HEK293 (cell line): ENCODE data around the gene NHEJ1.

ENCODE experiments used
- CTCF ChIA-PET: fragments of 350-600 bp; formaldehyde crosslinking; extraction: SDS; loops from one replicate; lab custom pipeline; 2021; ENCODE audit warnings: antibody characterized with exemption; lab: Yijun Ruan, JAX
- POLR2A ChIA-PET: fragments of 300-600 bp; formaldehyde crosslinking; extraction: SDS; loops from one replicate; lab custom pipeline; 2020; ENCODE audit warnings: antibody characterized with exemption, inconsistent platforms; lab: Yijun Ruan, JAX
- H3K27ac ChIP-seq: fragments of 200-500 bp; sonication (Bioruptor generic); 2 replicates; pipeline ENCODE4 v1.5.1; 2014; ENCODE audit warnings: low read depth, low read length, control low read depth, inconsistent platforms; ENCODE audit errors: extremely low read depth
- H3K36me3 ChIP-seq, 2 experiments: fragments of 200-500 bp in 1 of 2; sonication (Bioruptor generic) in 1 of 2; 1 replicate in 1 of 2; 2 replicates in 1 of 2; pipeline ENCODE4 v1.5.1; 2014 to 2017; ENCODE audit warnings: inconsistent platforms in 2 of 2, low read length in 2 of 2; ENCODE audit not compliant: control insufficient read depth in 2 of 2, insufficient read depth in 1 of 2
- H3K4me1 ChIP-seq: fragments of 200-500 bp; sonication (Bioruptor generic); 2 replicates; pipeline ENCODE4 v1.5.1; 2014; ENCODE audit warnings: mild to moderate bottlenecking, low read length, inconsistent platforms; ENCODE audit not compliant: control insufficient read depth, insufficient read depth
- H3K4me3 ChIP-seq: 2 replicates; pipeline ENCODE4 v1.5.1; 2011; ENCODE audit warnings: low read depth, mild to moderate bottlenecking, control low read depth, low read length, moderate library complexity
- H3K9me3 ChIP-seq: fragments of 200-500 bp; sonication (Bioruptor generic); 2 replicates; pipeline ENCODE4 v1.5.1; 2014; ENCODE audit warnings: low read depth, low read length, inconsistent platforms; ENCODE audit not compliant: control insufficient read depth, insufficient read depth
- GLI2 ChIP-seq: fragments of 450-650 bp; formaldehyde crosslinking; IDR thresholded peaks from 2 replicates; pipeline ENCODE4; 2017; ENCODE audit warnings: missing biosample characterization, missing genetic modification characterization, low read depth, borderline replicate concordance
- HOXA7 ChIP-seq: sonication (generic); formaldehyde crosslinking; IDR thresholded peaks from 2 replicates; pipeline ENCODE4 v1.8.1; 2022; ENCODE audit warnings: missing genetic modification reagents, borderline replicate concordance
- KLF10 ChIP-seq: fragments of 450-650 bp; IDR thresholded peaks from 2 replicates; pipeline ENCODE4 v1.5.1; 2018; ENCODE audit warnings: missing biosample characterization, mild to moderate bottlenecking, missing genetic modification characterization
- KLF16 ChIP-seq: fragments of 450-650 bp; formaldehyde crosslinking; IDR thresholded peaks from 2 replicates; pipeline ENCODE4 v1.5.1; 2017; ENCODE audit warnings: missing biosample characterization, missing genetic modification characterization
- KLF7 ChIP-seq: fragments of 450-650 bp; formaldehyde crosslinking; IDR thresholded peaks from 2 replicates; pipeline ENCODE4 v1.5.1; 2016; ENCODE audit warnings: missing biosample characterization, missing genetic modification characterization, borderline replicate concordance
- OVOL3 ChIP-seq: fragments of 450-650 bp; formaldehyde crosslinking; IDR thresholded peaks from 2 replicates; pipeline ENCODE4 v1.5.1; 2016; ENCODE audit warnings: missing biosample characterization, missing genetic modification characterization
- RBAK ChIP-seq: fragments of 450-650 bp; formaldehyde crosslinking; IDR thresholded peaks from 2 replicates; pipeline ENCODE4 v1.5.1; 2016; ENCODE audit warnings: missing biosample characterization, missing genetic modification characterization
- TRIM28 ChIP-seq: IDR thresholded peaks from 2 replicates; pipeline ENCODE4 v1.6.1; 2011; ENCODE audit warnings: low read length, control low read depth, borderline replicate concordance
- YY1 ChIP-seq: fragments of 450-650 bp; formaldehyde crosslinking; IDR thresholded peaks from 2 replicates; pipeline ENCODE4 v1.5.1; 2018; ENCODE audit warnings: missing biosample characterization, missing genetic modification characterization
- ZBTB8A ChIP-seq: fragments of 450-650 bp; formaldehyde crosslinking; IDR thresholded peaks from 2 replicates; pipeline ENCODE4 v1.5.1; 2016; ENCODE audit warnings: missing biosample characterization, missing genetic modification characterization
- ZFP69B ChIP-seq: fragments of 450-650 bp; formaldehyde crosslinking; IDR thresholded peaks from 2 replicates; pipeline ENCODE4 v1.5.1; 2016; ENCODE audit warnings: missing biosample characterization, missing genetic modification characterization
- ZNF112 ChIP-seq: fragments of 450-650 bp; formaldehyde crosslinking; IDR thresholded peaks from 2 replicates; pipeline ENCODE4 v1.5.0; 2017; ENCODE audit warnings: missing biosample characterization, missing genetic modification characterization
- ZNF223 ChIP-seq: fragments of 450-650 bp; formaldehyde crosslinking; IDR thresholded peaks from 2 replicates; pipeline ENCODE4 v1.5.1; 2016; ENCODE audit warnings: missing biosample characterization, missing genetic modification characterization
- ZNF341 ChIP-seq: fragments of 450-650 bp; formaldehyde crosslinking; IDR thresholded peaks from 2 replicates; pipeline ENCODE4; 2016; ENCODE audit warnings: low read depth, missing biosample characterization, missing genetic modification characterization
- ZNF37A ChIP-seq: fragments of 450-650 bp; IDR thresholded peaks from 2 replicates; pipeline ENCODE4 v1.5.1; 2018; ENCODE audit warnings: missing biosample characterization, missing genetic modification characterization
- ZNF48 ChIP-seq: fragments of 450-650 bp; formaldehyde crosslinking; IDR thresholded peaks from 2 replicates; pipeline ENCODE4 v1.5.1; 2016; ENCODE audit warnings: missing biosample characterization, missing genetic modification characterization
- ZNF530 ChIP-seq: fragments of 450-650 bp; formaldehyde crosslinking; IDR thresholded peaks from 2 replicates; pipeline ENCODE4 v1.5.1; 2016; ENCODE audit warnings: low read depth, missing biosample characterization, missing genetic modification characterization
- ZNF768 ChIP-seq: fragments of 450-650 bp; formaldehyde crosslinking; IDR thresholded peaks from 2 replicates; pipeline ENCODE4 v1.5.1; 2018; ENCODE audit warnings: missing biosample characterization, mild to moderate bottlenecking, missing genetic modification characterization
- ZXDB ChIP-seq: fragments of 450-650 bp; formaldehyde crosslinking; IDR thresholded peaks from 2 replicates; pipeline ENCODE4 v1.5.1; 2016; ENCODE audit warnings: missing biosample characterization, missing genetic modification characterization
- TF ChIP-seq, protein P1 (sequence below): fragments of 450-650 bp; formaldehyde crosslinking; IDR thresholded peaks from 2 replicates; pipeline ENCODE4 v1.5.1; 2016; ENCODE audit warnings: missing biosample characterization, missing genetic modification characterization
- TF ChIP-seq, protein P2 (sequence below): fragments of 450-650 bp; formaldehyde crosslinking; IDR thresholded peaks from 2 replicates; pipeline ENCODE4 v1.5.1; 2016; ENCODE audit warnings: missing biosample characterization, missing genetic modification characterization
- TF ChIP-seq, protein P3 (sequence below): fragments of 450-650 bp; formaldehyde crosslinking; IDR thresholded peaks from 2 replicates; pipeline ENCODE4 v1.5.1; 2016; ENCODE audit warnings: missing biosample characterization, missing genetic modification characterization
- TF ChIP-seq, protein P4 (sequence below): fragments of 450-650 bp; formaldehyde crosslinking; IDR thresholded peaks from 2 replicates; pipeline ENCODE4 v1.5.1; 2016; ENCODE audit warnings: missing biosample characterization, missing genetic modification characterization, low read depth
- TF ChIP-seq, protein P5 (sequence below): fragments of 450-650 bp; formaldehyde crosslinking; IDR thresholded peaks from 2 replicates; pipeline ENCODE4 v1.5.1; 2016; ENCODE audit warnings: missing biosample characterization, missing genetic modification characterization
- TF ChIP-seq, protein P6 (sequence below): fragments of 450-650 bp; formaldehyde crosslinking; IDR thresholded peaks from 2 replicates; pipeline ENCODE4 v1.5.1; 2017; ENCODE audit warnings: missing biosample characterization, missing genetic modification characterization

The NHEJ1 gene

DNA sequence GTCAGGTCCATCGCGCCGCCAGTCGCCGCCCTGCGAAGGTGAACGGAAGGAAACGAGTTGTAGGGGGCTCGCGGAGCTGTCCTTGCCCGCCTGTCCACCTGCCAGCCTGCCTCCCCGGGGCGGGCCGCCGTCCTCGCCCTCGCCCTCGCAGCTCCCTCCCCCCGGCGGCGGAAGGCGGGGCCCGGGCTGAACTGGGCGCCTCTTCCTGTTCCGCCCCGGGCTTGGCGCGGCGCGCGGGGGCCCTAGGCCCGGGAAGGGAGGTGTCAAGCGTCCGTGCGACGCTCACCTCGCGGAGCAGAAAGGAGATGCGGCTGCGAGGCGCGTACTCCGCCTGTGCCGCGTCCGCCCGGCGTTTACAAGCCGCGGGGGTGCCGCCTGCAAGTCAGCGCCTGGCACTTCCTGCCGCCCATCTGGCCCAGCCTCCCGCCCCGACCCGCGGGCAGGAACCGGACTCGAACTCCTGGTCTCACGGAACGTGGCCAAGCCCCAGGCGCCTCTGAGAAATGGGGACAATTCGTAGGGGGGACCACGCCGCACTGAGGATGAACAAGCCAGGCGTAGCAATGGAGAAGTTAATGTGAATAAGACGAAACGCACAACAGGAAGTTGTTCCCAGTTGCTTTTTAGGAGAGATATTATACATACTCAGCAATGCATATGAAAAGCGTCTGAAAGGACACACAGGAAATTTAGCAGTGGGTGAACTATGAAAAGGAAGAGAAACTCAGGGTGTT lies 16.4 kb upstream of the NHEJ1 start, which contains the start of gene CNPPD1:
TSS of gene CNPPD1 (minus strand) at position 108 of the 734 bp plus-strand sequence. CDS start at position 11, 97 bp downstream.
- no peaks in the 10 kb centered on the region for H3K9me3 ChIP-seq
- peak within 1 kb of the TSS; percentile 79 for H3K27ac ChIP-seq
- peak within 1 kb of the TSS; percentile 78 for H3K4me3 ChIP-seq
- peaks cover 4 to 57% of the 10 kb centered on the region in 2 experiments; a peak in 2 of 3 replicates for H3K36me3 ChIP-seq
- CTCF ChIA-PET = interaction anchor here (0.5 to 8.4 kb wide), 7 partner anchors 17 to 240 kb away, joined by 3 to 101 read pairs (median 3); partner anchors contain the start of genes GLB1L, NHEJ1 and STK16
- POLR2A ChIA-PET = interaction anchor here (0.7 to 2.7 kb wide), 13 partner anchors 17 to 180 kb away, joined by 3 to 27 read pairs (median 4); partner anchors contain the start of genes ABCB6, ANKZF1, ATG9A and CFAP65
- peaks cover 6% of the 10 kb centered on the region; the same call in 1 of the 2 replicates for H3K4me1 ChIP-seq
- no peak for TF ChIP-seq KLF7 (tag by site-specific recombination)
- no peak for TF ChIP-seq ZNF223 (tag by site-specific recombination)
- TF ChIP-seq YY1 (tag by site-specific recombination) = no peak
- TF ChIP-seq, protein P1, sequence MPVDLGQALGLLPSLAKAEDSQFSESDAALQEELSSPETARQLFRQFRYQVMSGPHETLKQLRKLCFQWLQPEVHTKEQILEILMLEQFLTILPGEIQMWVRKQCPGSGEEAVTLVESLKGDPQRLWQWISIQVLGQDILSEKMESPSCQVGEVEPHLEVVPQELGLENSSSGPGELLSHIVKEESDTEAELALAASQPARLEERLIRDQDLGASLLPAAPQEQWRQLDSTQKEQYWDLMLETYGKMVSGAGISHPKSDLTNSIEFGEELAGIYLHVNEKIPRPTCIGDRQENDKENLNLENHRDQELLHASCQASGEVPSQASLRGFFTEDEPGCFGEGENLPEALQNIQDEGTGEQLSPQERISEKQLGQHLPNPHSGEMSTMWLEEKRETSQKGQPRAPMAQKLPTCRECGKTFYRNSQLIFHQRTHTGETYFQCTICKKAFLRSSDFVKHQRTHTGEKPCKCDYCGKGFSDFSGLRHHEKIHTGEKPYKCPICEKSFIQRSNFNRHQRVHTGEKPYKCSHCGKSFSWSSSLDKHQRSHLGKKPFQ (tag by site-specific recombination) = no peak; the same call in 1 of the 2 replicates
- TF ChIP-seq ZNF112 (tag by site-specific recombination) = no peak
- no peak for TF ChIP-seq ZNF37A (tag by site-specific recombination)
- TF ChIP-seq GLI2 (tag by site-specific recombination) = no peak
- TF ChIP-seq HOXA7 = no peak
- TF ChIP-seq, protein P2, sequence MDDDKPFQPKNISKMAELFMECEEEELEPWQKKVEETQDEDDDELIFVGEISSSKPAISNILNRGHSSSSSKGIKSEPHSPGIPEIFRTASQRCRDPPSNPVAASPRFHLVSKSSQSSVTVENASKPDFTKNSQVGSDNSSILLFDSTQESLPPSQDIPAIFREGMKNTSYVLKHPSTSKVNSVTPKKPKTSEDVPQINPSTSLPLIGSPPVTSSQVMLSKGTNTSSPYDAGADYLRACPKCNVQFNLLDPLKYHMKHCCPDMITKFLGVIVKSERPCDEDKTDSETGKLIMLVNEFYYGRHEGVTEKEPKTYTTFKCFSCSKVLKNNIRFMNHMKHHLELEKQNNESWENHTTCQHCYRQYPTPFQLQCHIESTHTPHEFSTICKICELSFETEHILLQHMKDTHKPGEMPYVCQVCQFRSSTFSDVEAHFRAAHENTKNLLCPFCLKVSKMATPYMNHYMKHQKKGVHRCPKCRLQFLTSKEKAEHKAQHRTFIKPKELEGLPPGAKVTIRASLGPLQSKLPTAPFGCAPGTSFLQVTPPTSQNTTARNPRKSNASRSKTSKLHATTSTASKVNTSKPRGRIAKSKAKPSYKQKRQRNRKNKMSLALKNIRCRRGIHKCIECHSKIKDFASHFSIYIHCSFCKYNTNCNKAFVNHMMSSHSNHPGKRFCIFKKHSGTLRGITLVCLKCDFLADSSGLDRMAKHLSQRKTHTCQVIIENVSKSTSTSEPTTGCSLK (tag by site-specific recombination) = no peak
- peak; percentile 71; the same call in 1 of the 2 replicates for TF ChIP-seq KLF10 (tag by site-specific recombination)
- peak; percentile 99 for TF ChIP-seq ZBTB8A (tag by site-specific recombination)
- TF ChIP-seq ZNF530 (tag by site-specific recombination) = no peak
- TF ChIP-seq, protein P3, sequence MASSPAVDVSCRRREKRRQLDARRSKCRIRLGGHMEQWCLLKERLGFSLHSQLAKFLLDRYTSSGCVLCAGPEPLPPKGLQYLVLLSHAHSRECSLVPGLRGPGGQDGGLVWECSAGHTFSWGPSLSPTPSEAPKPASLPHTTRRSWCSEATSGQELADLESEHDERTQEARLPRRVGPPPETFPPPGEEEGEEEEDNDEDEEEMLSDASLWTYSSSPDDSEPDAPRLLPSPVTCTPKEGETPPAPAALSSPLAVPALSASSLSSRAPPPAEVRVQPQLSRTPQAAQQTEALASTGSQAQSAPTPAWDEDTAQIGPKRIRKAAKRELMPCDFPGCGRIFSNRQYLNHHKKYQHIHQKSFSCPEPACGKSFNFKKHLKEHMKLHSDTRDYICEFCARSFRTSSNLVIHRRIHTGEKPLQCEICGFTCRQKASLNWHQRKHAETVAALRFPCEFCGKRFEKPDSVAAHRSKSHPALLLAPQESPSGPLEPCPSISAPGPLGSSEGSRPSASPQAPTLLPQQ (tag by site-specific recombination) = peak; percentile 48; the same call in 1 of the 2 replicates
- TF ChIP-seq RBAK (tag by site-specific recombination) = no peak
- TF ChIP-seq KLF16 (tag by site-specific recombination) = peak; percentile 50; the same call in 1 of the 2 replicates
- peak; percentile 1 for TF ChIP-seq ZNF341 (tag by site-specific recombination)
- TF ChIP-seq OVOL3 = no peak
- no peak for TF ChIP-seq ZFP69B (tag by site-specific recombination)
- TF ChIP-seq ZNF768 (tag by site-specific recombination) = no peak
- TF ChIP-seq ZNF48 = no peak
- TF ChIP-seq ZXDB = peak; percentile 59; the same call in 1 of the 2 replicates
- TF ChIP-seq, protein P4, sequence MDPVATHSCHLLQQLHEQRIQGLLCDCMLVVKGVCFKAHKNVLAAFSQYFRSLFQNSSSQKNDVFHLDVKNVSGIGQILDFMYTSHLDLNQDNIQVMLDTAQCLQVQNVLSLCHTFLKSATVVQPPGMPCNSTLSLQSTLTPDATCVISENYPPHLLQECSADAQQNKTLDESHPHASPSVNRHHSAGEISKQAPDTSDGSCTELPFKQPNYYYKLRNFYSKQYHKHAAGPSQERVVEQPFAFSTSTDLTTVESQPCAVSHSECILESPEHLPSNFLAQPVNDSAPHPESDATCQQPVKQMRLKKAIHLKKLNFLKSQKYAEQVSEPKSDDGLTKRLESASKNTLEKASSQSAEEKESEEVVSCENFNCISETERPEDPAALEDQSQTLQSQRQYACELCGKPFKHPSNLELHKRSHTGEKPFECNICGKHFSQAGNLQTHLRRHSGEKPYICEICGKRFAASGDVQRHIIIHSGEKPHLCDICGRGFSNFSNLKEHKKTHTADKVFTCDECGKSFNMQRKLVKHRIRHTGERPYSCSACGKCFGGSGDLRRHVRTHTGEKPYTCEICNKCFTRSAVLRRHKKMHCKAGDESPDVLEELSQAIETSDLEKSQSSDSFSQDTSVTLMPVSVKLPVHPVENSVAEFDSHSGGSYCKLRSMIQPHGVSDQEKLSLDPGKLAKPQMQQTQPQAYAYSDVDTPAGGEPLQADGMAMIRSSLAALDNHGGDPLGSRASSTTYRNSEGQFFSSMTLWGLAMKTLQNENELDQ (tag by site-specific recombination) = no peak
- no peak for TF ChIP-seq TRIM28
- TF ChIP-seq, protein P5, sequence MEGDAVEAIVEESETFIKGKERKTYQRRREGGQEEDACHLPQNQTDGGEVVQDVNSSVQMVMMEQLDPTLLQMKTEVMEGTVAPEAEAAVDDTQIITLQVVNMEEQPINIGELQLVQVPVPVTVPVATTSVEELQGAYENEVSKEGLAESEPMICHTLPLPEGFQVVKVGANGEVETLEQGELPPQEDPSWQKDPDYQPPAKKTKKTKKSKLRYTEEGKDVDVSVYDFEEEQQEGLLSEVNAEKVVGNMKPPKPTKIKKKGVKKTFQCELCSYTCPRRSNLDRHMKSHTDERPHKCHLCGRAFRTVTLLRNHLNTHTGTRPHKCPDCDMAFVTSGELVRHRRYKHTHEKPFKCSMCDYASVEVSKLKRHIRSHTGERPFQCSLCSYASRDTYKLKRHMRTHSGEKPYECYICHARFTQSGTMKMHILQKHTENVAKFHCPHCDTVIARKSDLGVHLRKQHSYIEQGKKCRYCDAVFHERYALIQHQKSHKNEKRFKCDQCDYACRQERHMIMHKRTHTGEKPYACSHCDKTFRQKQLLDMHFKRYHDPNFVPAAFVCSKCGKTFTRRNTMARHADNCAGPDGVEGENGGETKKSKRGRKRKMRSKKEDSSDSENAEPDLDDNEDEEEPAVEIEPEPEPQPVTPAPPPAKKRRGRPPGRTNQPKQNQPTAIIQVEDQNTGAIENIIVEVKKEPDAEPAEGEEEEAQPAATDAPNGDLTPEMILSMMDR (tag by site-specific recombination) = 0 out of 2 replicates have a peak, but pooled peaks have one; percentile 63
- TF ChIP-seq, protein P6, sequence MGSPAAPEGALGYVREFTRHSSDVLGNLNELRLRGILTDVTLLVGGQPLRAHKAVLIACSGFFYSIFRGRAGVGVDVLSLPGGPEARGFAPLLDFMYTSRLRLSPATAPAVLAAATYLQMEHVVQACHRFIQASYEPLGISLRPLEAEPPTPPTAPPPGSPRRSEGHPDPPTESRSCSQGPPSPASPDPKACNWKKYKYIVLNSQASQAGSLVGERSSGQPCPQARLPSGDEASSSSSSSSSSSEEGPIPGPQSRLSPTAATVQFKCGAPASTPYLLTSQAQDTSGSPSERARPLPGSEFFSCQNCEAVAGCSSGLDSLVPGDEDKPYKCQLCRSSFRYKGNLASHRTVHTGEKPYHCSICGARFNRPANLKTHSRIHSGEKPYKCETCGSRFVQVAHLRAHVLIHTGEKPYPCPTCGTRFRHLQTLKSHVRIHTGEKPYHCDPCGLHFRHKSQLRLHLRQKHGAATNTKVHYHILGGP (tag by site-specific recombination) = no peak
